K562 (cell line): Measurements from ENCODE around the gene LOC128125822.

Experiments
- AFF4 ChIP-seq: sonication (generic); formaldehyde crosslinking; IDR thresholded peaks from 2 replicates; pipeline ENCODE4 v1.8.0; 2023; ENCODE audit warnings: mild to moderate bottlenecking, missing genetic modification reagents
- ARID3A ChIP-seq: IDR thresholded peaks from 2 replicates; pipeline ENCODE4 v1.6.1; 2012; ENCODE audit warnings: low read depth, low read length, improper control_type of control experiment, borderline replicate concordance
- ATF3 ChIP-seq, 2 experiments: fragments of 450-650 bp in 1 of 2; sonication (generic) in 1 of 2; formaldehyde crosslinking in 1 of 2; IDR thresholded peaks in 1 of 2; conservative IDR thresholded peaks in 1 of 2; 2 replicates each; pipeline versions ENCODE4 v1.6.1 to v1.8.1; 2016 to 2023; ENCODE audit warnings: mild to moderate bottlenecking in 2 of 2, moderate library complexity in 2 of 2, inconsistent platforms in 1 of 2, missing genetic modification reagents in 1 of 2
- CEBPB ChIP-seq: fragments of 450-650 bp; IDR thresholded peaks from 2 replicates; pipeline ENCODE4 v1.6.1; 2016; ENCODE audit warnings: missing genetic modification characterization, missing compliant biosample characterization
- HNRNPH1 ChIP-seq: fragments of 200-400 bp; formaldehyde crosslinking; optimal IDR thresholded peaks from 2 replicates; pipeline ENCODE3; 2017; ENCODE audit warnings: low read depth, mild to moderate bottlenecking, low read length, moderate library complexity
- KDM2B ChIP-seq: fragments of 250-450 bp; sonication (Bioruptor Pico); IDR thresholded peaks from 2 replicates; pipeline ENCODE4 v1.8.0; 2021; ENCODE audit warnings: mild to moderate bottlenecking, moderate library complexity
- MITF ChIP-seq: IDR thresholded peaks from 2 replicates; pipeline ENCODE4 v1.6.1; 2014; ENCODE audit warnings: antibody characterized with exemption
- NFATC3 ChIP-seq: fragments of 450-650 bp; IDR thresholded peaks from 2 replicates; pipeline ENCODE4 v1.6.1; 2017; ENCODE audit warnings: mild to moderate bottlenecking
- RBM14 ChIP-seq: fragments of 200-400 bp; formaldehyde crosslinking; IDR thresholded peaks from 2 replicates; pipeline ENCODE4 v1.6.1; 2018; ENCODE audit warnings: low read depth, mild to moderate bottlenecking, low read length, moderate library complexity, borderline replicate concordance; ENCODE audit not compliant: insufficient read depth
- SFPQ ChIP-seq: fragments of 200-400 bp; formaldehyde crosslinking; IDR thresholded peaks from 2 replicates; pipeline ENCODE4 v1.6.1; 2017; ENCODE audit warnings: mild to moderate bottlenecking, low read depth, low read length, moderate library complexity
- SIX5 ChIP-seq, 2 experiments: IDR thresholded peaks; 2 replicates each; pipeline ENCODE4 v1.6.1; 2011; ENCODE audit warnings: low read length in 2 of 2, borderline replicate concordance in 1 of 2, low read depth in 1 of 2, mild to moderate bottlenecking in 1 of 2, moderate library complexity in 1 of 2; ENCODE audit not compliant: insufficient read depth in 1 of 2
- SMC3 ChIP-seq: conservative IDR thresholded peaks from 2 replicates; pipeline ENCODE4 v1.6.1; 2011; ENCODE audit warnings: low read depth, low read length, improper control_type of control experiment; ENCODE audit not compliant: insufficient read depth
- U2AF1 ChIP-seq: fragments of 200-400 bp; formaldehyde crosslinking; optimal IDR thresholded peaks from 2 replicates; pipeline ENCODE3; 2017; ENCODE audit warnings: mild to moderate bottlenecking, low read depth, low read length, moderate library complexity
- ZNF217 ChIP-seq: sonication (generic); formaldehyde crosslinking; IDR thresholded peaks from 2 replicates; pipeline ENCODE4 v1.8.0; 2022; ENCODE audit warnings: mild to moderate bottlenecking, missing genetic modification reagents
- ZNF232 ChIP-seq: sonication (generic); formaldehyde crosslinking; IDR thresholded peaks from 2 replicates; pipeline ENCODE4 v1.8.0; 2022; ENCODE audit warnings: mild to moderate bottlenecking, missing genetic modification reagents
- ZNF384 ChIP-seq: IDR thresholded peaks from 2 replicates; pipeline ENCODE4 v1.6.1; 2012; ENCODE audit warnings: low read depth, low read length, improper control_type of control experiment

LOC128125822 gene

GRCh38 chr6:63571361-63572043, 778 bp upstream of the LOC128125822 start (continued):
- TF ChIP-seq SFPQ (no peak), SMC3 (no peak), ATF3 (IDR thresholded peaks at IDR 0.05) (no peak; the same call in 1 of the 2 replicates), ATF3 (CRISPR knock-in tag; conservative IDR thresholded peaks at IDR 0.05) (0 out of 2 replicates have a peak, but pooled peaks have one; percentile 19), SIX5 (IDR thresholded peaks at IDR 0.05; ENCODE audit: borderline replicate concordance in 1 of 2, insufficient read depth in 1 of 2, low read depth in 1 of 2, low read length in 2 of 2) (no peak), U2AF1 (no peak), MITF (no peak), CEBPB (tag) (peak; percentile 97), ZNF217 (CRISPR knock-in tag) (no peak), AFF4 (CRISPR knock-in tag) (no peak), ZNF232 (CRISPR knock-in tag) (no peak), ZNF384 (no peak), NFATC3 (no peak), KDM2B (CRISPR knock-in tag) (no peak), RBM14 (no peak), ARID3A (no peak), HNRNPH1 (no peak)
